Stimulated activated CD8-positive, alpha-beta memory T cell treated with anti-CD3 and anti-CD28 coated beads, Interleukin-4, amount 100 ng/mL, for 1 hour (primary cell): ENCODE measurements around the gene MET.
"Not testable (repeated sequence)": the region's sequence is repeated elsewhere in the genome, so short reads cannot be mapped to it uniquely, and the experiment has no call there.

Source experiments
- DNase-seq, 2 donors: peaks; one replicate each; pipeline ENCODE4 v3.0.0-alpha.2; 2020; ENCODE audit warnings: low read depth in 2 of 2, low spot score in 1 of 2

Gene MET

DNA sequence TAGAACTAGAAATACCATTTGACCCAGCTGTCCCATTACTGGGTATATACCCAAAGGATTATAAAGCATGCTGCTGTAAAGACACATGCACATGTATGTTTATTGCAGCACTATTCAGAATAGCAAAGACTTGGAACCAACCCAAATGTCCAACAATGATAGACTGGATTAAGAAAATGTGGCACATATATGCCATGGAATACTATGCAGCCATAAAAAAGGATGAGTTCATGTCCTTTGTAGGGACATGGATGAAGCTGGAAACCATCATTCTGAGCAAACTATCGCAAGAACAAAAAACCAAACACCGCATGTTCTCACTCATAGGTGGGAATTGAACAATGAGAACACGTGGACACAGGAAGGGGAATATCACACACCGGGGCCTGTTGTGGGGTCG, 74.4 kb downstream of the MET start:
- not testable (repeated sequence) for DNase-seq

DNA sequence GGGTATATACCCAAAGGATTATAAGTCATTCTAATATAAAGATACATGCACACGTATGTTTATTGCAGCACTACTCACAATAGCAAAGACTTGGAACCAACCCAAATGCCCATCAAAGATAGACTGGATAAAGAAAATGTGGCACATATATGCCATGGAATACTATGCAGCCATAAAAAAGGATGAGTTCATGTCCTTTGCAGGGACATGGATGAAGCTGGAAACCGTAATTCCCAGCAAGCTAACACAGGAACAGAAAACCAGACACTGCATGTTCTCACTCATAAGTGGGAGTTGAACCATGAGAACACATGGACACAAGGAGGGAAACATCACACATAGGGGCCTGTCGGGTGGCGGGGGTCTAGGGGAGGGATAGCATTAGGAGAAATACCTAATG, 79.1 kb downstream of the MET start:
- DNase-seq: not testable (repeated sequence)

DNA sequence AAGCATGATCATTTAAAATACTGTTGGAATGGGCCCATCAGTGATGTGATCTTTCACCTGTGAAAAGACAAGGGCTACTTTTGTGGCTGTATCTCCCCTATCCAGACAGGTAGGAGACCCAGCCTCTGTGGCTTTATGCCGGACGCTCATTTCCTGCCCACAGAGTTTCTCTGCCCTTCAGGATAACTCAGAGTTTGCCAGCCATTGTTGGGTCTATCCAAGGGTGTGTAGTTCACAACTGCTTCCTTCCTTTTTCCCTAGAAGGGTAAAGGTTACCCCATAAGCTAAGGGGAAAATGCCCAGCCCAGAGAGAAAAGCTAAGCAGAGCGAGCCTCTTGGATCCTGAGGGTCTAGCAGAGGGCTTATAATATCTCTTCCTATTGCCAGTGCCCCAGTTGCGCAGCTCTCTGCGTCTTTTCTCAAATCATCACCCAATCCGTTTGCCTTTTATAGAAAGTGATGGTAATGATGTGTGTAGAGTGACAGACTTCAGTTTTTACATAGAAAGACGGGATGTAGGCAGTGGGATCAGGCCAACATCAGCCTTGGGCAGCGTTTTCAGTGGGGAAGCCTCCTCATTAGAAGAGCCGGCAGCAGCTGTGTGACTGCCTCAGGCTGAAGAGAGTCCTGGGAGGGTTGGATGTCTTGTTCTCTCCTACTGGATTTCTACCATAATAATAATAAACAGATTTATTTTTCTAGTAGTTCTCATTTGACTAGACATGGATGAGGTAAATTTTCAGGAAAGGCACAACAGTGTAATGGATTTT, 80.5 kb downstream of the MET start:
- no peak for DNase-seq

DNA sequence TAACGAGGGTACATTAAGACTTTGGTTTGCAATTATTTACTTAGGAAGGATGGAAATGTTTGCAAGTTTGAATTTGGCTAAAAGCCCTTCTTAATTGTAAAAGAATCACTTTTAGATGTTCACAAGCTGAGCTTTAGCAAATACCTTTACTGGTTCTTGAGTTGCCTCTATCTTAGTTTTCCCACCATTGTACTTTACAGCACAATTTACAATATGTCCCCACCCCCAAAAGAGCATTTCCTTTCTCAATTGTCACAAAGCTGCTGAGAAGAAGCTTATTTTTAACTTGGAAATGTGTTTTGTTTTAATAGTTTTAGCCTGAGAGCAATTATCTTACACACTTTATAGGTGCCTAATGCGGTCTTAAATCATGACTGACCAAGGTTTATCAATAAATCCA, 81.1 kb downstream of the MET start:
- no peak for DNase-seq

DNA sequence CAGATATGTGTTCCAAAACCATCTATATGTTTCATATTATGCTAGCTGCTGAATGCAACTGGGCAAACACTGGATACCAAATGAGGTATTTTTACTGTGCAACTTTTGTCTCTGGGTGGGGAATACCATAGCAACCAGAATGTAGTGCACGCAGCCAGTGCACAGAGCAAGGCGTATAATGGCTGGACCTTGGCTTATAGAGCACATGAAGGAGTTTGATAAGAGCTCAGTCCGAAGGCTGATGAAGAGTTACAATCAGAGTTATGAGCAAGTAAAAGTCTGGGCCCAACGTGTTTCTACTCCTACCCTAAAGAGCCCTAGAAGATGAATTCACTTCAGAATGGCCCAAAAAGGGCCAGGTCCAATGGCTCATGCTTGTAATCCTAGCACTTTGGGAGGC, 82.2 kb downstream of the MET start:
- no peak for DNase-seq

DNA sequence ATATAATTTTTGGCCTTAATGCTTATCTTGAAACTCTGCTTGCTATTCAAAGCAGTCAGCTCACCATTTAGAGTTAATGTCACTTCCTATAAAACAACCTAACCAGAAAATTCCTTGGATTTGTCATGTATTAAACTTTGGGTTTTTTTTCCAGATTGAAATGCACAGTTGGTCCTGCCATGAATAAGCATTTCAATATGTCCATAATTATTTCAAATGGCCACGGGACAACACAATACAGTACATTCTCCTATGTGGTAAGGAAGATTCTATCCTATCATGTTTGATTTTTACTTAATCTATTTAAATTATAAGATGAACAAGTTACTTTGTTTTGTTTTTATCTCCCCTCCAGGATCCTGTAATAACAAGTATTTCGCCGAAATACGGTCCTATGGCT, 85.3 kb downstream of the MET start:
- no peak for DNase-seq

DNA sequence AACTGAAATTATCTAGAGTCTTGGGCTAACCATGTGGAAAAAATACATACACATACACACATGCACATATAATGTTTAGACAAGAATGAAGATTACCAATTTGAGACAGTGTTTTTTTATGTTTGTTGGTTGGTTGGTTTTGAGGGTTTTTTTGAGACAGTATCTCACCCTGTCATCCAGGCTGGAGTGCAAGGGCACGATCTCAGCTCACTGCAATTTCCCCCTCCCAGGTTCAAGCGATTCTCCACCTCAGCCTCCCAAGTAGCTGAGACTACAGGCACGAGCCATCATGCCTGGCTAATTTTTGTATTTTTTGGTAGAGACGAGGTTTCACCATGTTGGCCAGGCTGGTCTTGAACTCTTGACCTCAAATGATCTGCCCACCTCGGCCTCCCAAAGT, 87.6 kb downstream of the MET start:
- not testable (repeated sequence) for DNase-seq

DNA sequence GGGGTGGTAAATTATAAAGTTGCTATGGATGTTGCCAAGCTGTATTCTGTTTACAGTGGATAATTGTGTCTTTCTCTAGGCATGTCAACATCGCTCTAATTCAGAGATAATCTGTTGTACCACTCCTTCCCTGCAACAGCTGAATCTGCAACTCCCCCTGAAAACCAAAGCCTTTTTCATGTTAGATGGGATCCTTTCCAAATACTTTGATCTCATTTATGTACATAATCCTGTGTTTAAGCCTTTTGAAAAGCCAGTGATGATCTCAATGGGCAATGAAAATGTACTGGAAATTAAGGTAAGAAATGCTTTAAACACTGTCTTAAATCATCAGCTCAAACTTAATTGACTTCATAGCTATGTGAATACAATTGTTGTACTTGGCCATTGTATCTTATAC, 91.0 kb downstream of the MET start:
- DNase-seq: no peak

DNA sequence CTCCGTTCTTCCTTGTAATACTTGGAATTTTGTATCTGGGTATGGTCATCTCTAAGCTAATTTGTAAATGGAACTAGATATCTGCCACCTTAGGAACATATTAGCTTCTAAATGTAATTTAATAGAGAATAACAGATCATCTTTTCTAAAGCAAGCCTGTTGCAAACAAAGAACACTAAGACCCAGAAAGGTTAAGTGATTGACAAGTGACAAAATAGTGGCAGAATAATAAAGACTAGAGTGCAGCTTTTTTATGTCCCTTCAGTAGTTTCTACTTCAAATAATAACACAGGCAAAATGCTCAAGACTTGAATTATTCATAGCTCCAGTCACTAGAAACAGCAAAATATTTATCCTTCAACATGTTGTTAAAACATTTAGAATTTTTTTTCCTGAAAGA, 91.7 kb downstream of the MET start:
- no peak for DNase-seq

DNA sequence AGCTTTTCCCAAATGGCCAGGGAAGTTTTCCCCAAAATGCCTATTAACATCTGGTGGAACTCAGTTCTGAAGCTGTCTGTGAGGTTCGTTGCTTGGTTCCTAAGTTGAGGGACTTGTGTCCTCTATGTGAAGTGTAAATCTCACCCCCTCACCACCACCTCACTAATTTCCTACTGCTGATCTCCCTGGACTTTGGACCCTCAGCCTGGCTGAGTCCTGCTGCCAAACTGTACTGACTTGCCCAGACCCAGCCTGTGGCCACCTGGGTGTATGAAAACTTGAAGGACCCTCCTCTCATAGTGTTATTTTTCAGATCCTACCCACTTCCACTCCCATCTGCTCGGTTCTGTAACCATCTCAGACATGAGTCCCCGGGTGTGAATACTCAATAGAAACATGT, 94.9 kb downstream of the MET start:
- DNase-seq: no peak

DNA sequence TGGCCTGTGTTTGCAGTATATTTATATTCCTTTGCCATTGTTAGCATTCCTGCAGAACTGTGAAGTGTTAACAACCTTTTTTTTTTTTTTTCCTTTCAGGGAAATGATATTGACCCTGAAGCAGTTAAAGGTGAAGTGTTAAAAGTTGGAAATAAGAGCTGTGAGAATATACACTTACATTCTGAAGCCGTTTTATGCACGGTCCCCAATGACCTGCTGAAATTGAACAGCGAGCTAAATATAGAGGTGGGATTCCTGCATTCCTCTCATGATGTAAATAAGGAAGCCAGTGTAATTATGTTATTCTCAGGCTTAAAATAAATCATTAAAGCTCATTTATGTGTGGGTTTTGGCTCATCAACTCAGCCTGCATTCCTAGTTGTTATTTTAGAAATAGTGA, 97.5 kb downstream of the MET start:
- no peak for DNase-seq

DNA sequence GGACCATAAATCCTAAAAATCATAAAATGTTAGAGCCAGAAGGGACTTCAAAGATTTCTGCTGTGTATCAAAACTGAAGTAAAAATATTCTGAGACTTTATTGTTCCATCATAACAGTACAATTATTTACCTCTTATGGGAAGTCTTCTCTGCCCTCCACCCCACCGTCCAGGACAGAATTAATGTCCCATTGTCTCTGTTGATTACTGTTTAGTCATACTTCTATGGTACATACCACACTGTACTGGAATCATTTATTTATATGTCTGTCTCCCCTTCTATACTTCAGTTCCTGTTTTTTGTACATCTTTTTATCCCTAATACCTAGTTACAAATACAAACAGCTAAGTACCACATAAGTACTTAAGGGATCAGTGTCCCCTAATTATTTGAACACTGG, 98.9 kb downstream of the MET start:
- no peak for DNase-seq

DNA sequence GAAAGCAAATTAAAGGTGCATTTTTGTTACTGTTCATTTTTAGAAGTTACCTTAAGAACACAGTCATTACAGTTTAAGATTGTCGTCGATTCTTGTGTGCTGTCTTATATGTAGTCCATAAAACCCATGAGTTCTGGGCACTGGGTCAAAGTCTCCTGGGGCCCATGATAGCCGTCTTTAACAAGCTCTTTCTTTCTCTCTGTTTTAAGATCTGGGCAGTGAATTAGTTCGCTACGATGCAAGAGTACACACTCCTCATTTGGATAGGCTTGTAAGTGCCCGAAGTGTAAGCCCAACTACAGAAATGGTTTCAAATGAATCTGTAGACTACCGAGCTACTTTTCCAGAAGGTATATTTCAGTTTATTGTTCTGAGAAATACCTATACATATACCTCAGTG, 99.6 kb downstream of the MET start:
- DNase-seq: no peak

DNA sequence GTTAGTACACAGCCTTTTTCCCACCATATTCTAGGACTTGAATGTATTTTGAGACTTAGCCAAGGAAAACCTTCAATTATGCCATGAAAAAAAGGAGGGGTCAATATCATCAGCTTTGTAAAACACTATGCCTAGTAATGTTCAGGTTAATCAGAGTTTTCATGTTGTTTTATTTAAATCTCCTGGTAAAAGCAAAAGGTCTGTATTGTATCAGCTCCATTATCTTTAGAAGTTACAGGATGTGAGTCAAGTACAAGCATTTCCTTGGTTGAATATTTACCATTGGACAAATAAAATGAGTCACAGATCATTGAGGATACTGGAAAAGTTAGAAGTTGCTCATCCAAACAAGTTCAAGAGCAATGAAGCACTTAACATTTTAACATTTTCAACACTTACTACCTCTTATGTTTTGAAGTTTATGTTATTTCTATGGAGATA, 100.4 kb downstream of the MET start:
- no peak for DNase-seq

DNA sequence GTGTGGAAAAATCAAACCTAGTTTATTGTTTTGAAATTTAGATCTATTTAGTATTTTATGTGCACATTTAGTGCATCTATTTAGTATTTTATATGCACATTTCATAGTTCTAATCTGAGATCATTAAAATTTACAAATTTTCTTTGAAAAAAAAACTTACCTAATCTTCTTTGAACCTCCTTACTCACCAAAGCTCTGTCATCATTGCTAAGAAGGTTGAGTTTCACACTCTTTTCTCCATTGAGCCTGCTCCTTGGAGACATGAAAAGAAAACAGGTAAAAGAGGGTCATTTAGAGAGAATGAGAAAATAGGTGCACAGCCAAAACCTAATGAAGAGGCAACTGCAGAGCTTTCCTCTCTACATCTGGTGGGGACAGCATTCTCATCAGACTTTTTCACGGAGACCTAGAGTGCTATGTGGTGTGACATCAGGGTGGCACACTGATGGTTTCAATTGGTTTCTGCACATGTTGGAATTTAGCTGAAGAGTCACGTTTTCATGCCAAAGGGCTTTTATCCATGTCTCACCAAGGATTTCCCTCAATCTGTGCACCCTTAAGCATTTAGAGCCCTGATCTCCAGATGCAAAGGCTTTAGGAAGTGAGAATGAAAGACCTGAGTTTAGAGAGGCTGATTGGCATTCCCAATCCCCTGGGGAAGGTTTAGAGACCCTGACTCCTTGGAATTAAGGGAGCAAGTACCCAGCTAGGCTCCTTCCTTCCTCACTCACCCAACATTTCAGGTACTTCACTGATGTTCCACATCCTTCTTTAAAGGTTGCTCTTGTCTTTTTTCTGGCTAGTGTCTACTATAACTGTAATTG, 101.1 kb downstream of the MET start:
- DNase-seq: no peak

DNA sequence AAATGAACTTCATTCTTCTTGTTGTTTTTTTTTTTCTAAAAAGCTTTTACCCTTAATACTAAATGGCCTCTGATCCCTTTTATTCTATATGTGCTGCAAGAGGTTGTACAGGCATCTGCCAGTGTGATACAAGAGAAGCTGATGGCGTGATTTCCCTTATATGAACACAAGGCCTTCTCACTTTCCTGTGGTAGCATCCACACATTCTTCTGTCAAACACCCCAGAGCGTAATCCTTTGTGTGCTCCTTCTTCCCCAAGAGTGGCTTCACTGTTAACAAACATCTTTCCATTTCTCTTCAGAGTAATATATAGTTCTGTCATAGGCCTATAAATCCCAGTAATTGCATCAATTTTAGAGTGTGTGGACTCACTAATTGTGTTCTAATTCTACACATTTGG, 104.0 kb downstream of the MET start:
- DNase-seq: no peak

DNA sequence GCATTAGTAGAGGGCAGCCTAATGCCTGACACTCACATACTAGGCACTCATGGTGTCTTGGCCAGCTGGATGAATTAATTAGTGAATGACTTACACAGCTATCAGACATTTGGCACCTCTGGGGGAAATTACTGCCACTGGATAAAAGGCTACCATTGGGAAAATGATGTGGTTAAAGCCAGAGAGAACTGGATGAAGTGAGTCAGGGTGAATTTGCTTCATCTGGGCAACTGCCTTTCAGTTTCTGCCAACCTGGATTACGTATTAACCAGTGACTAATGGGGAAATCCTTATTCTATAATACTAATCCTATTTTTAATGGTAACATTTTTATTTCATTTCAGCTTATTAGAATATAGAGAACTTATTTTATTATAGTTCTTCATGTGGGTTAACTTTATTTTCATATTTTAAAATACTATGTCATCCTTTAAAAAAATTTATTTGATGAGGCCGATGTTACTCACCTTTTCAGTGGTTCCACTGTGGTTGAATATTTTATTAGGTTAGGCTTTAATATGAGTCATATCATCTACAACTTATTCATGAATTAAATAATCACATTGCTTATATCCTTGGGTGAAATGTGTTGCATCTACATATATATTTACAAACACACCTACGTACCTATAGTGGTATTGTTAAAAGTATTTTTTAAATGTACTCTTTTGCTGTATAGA, 104.8 kb downstream of the MET start:
- DNase-seq: no peak

DNA sequence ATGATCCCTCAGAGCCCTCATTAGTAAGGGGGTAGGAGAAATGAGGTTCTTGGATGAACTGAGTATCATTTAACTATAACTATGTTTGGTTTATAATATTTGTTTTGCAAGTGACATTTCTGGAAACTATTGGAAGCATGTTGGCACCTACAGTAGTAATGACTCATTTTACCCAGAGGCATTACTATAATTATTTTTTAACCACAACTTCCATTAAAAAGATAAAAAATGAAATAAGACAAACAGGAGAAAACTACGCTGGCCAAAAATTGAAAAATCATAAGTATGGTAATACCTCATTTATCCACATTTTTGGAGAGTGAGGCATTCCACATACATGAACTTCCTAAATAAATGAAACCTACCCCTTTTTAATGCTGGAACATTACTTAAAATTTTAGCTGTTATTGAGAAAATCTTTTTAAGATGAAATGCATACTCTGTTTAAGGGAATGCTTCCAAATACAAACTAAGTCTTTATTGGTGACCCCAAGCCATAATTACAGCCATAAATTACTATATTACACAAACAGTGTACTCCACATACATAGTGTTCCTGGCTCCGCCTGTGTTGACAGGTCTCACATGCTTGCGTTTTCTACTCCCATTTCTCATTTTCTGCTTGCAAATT, 105.8 kb downstream of the MET start:
- DNase-seq: no peak

DNA sequence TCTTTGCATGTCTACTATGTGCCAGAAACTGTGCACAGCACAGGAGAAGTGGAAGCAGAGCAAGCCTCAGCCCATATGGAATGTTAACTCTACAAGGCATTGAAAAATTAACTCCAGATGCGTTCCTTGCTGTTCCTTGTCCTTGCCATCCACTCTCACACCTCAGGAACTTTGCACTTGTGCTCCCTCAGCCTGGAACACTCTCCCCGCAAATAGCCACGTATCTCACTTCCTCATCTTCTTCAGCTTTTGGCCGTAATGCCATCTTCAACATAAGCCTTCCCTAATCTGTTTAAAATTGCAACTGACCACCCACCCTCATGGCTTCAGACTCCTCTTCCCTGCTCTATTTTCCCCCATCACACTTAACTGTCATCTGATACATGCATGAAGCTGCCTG, 107.2 kb downstream of the MET start:
- DNase-seq: no peak

DNA sequence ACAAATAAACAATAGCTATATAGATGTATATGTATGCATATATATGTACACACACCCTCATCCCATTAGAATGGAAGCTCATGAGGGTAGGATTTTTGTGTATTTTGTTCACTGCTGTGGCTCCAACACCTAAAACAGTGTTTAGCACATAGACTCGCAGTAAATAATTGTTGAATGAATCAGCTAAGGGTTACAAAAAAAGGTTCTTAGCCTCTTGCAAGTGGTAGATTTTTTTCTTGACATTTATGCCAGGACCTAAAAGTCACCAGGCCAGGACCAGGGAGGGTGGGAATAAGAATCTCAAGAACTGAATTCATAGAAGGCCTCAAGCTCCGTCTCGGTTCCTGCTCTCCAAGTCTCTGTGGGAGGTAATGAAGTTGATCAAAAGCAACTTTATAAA, 107.9 kb downstream of the MET start:
- no peak for DNase-seq

DNA sequence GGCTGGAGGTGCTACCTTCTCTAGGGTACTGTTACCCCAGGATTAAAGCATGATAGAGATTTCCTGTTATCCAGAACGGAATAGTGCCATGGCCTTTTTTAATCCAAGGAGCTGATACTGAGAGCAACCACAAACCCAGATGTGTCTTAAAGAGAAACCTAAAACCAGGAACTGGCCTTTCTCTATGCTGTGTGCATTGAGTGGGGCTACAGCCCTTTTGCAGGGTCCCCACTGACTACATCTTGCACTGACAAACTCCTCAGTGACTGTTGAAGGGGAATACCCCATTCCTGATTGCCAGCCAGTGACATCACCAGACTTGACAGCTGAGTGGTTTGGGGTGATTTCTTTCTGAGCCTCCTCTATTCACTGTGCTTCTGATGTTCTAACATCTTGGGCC, 108.5 kb downstream of the MET start:
- DNase-seq: no peak

DNA sequence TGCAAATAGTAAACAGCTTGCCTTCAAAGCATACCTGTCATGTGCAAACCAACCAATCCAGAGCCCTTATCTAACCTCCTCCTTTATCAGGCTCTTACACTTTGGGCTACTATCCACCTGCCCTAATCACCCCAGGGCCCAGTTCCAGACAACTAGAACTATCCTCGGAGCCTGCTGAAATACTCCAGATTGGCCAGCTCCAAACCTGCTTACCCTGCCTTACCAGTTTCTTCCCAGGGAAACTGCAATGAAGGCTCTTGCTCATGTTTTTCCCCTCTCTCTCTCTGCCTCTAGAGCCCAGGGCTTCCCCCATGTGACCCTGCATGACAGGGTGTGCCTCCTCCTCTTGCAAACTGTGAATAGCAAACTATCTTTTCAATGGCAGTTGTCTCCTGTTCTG, 109.0 kb downstream of the MET start:
- no peak for DNase-seq
